ENCODE results near the gene GPRC5C.

The GPRC5C gene

GRCh38 chr17:74475189-74475588 is 43.3 kb downstream of the GPRC5C start:
- no peak for TF ChIP-seq CTCF (IDR thresholded peaks at IDR 0.05; ENCODE audit: low read depth, low read length)
- no peak for DNase-seq (ENCODE audit: extremely low read depth, low read depth)

- no peak for DNase-seq (ENCODE audit: extremely low read depth, low read depth)
- no peak for TF ChIP-seq CTCF (IDR thresholded peaks at IDR 0.05; ENCODE audit: low read depth, low read length)
These were observed 45.5 kb downstream of the GPRC5C start for GRCh38 chr17:74477411-74477810.

GRCh38 chr17:74478420-74479100 is 46.7 kb downstream of the GPRC5C start:
- TF ChIP-seq CTCF (IDR thresholded peaks at IDR 0.05; ENCODE audit: low read depth, low read length): no peak
- DNase-seq (ENCODE audit: extremely low read depth, low read depth): no peak

GRCh38 chr17:74480290-74480689 is 48.4 kb downstream of the GPRC5C start:
- DNase-seq (ENCODE audit: extremely low read depth, low read depth): no peak
- no peak for TF ChIP-seq CTCF (IDR thresholded peaks at IDR 0.05; ENCODE audit: low read depth, low read length)

- TF ChIP-seq CTCF (IDR thresholded peaks at IDR 0.05; ENCODE audit: low read depth, low read length): no peak
- no peak for DNase-seq (ENCODE audit: extremely low read depth, low read depth)
These were observed 49.7 kb downstream of the GPRC5C start for GRCh38 chr17:74481621-74482020.

GRCh38 chr17:74484066-74484465 is 52.2 kb downstream of the GPRC5C start:
- no peak for TF ChIP-seq CTCF (IDR thresholded peaks at IDR 0.05; ENCODE audit: low read depth, low read length)
- DNase-seq (ENCODE audit: extremely low read depth, low read depth): no peak

GRCh38 chr17:74485022-74485743 is 53.3 kb downstream of the GPRC5C start:
- TF ChIP-seq CTCF (IDR thresholded peaks at IDR 0.05; ENCODE audit: low read depth, low read length): no peak

More at GRCh38 chr17:74485022-74485743, 53.3 kb downstream of the GPRC5C start:
- no peak for DNase-seq (ENCODE audit: extremely low read depth, low read depth)
